Keratinocyte (primary cell): ENCODE results near the gene ARHGAP32. TPM values are rescaled to one million over a fixed set of nuclear protein-coding genes. Genes with fewer than 3 reads are reported as not detected.

Experiments used
- DNase-seq: peaks from one replicate; pipeline ENCODE4 v3.0.0-alpha.2; 2011; ENCODE audit warnings: low read depth, missing footprints, low spot score
- FAIRE-seq: peaks from 2 replicates; lab custom pipeline; 2011; peaks lifted over from hg19 to GRCh38; lab: Jason Lieb, UNC
- H2AFZ ChIP-seq: 2 replicates; pipeline ENCODE4 v1.6.0; 2012; ENCODE audit warnings: low read length, control low read depth, inconsistent platforms; ENCODE audit not compliant: control insufficient read depth
- H3K27ac ChIP-seq: 2 replicates; pipeline ENCODE4 v1.5.1; 2011; ENCODE audit warnings: low read length; ENCODE audit not compliant: control insufficient read depth, insufficient read depth
- H3K27me3 ChIP-seq: 3 replicates; pipeline ENCODE4 v1.6.0; 2011; ENCODE audit warnings: low read length; ENCODE audit not compliant: control insufficient read depth, insufficient read depth; ENCODE audit errors: extremely low read depth
- H3K36me3 ChIP-seq, 2 experiments: 2 replicates in 1 of 2; 3 replicates in 1 of 2; pipeline ENCODE4 v1.5.1; 2011; ENCODE audit warnings: low read length in 2 of 2, mild to moderate bottlenecking in 1 of 2; ENCODE audit not compliant: control insufficient read depth in 2 of 2, insufficient read depth in 2 of 2; ENCODE audit errors: extremely low read depth in 1 of 2
- H3K4me1 ChIP-seq: 3 replicates; pipeline ENCODE4 v1.5.1; 2011; ENCODE audit warnings: low read length; ENCODE audit not compliant: control insufficient read depth, insufficient read depth; ENCODE audit errors: extremely low read depth
- H3K4me2 ChIP-seq: 3 replicates; pipeline ENCODE4 v1.6.0; 2011; ENCODE audit warnings: low read depth, low read length; ENCODE audit not compliant: control insufficient read depth, insufficient read depth; ENCODE audit errors: extremely low read depth
- H3K4me3 ChIP-seq, 3 experiments: fragments of 200-600 bp in 1 of 3; sonication (generic) in 1 of 3; 2 replicates in 2 of 3; 3 replicates in 1 of 3; pipeline ENCODE4 v1.5.1; 2011 to 2016; ENCODE audit warnings: low read length in 3 of 3, mild to moderate bottlenecking in 3 of 3, control low read depth in 2 of 3, inconsistent platforms in 1 of 3, low read depth in 1 of 3, mixed read lengths in 1 of 3, mixed run types in 1 of 3, moderate library complexity in 1 of 3; ENCODE audit not compliant: control insufficient read depth in 2 of 3, insufficient read depth in 2 of 3; ENCODE audit errors: extremely low read depth in 1 of 3
- H3K79me2 ChIP-seq: 2 replicates; pipeline ENCODE4 v1.6.0; 2012; ENCODE audit warnings: low read length; ENCODE audit not compliant: control insufficient read depth, insufficient read depth
- H3K9ac ChIP-seq: 3 replicates; pipeline ENCODE4 v1.6.0; 2011; ENCODE audit warnings: low read length; ENCODE audit not compliant: control insufficient read depth, insufficient read depth; ENCODE audit errors: extremely low read depth
- H3K9me1 ChIP-seq: 3 replicates; pipeline ENCODE4 v1.6.0; 2011; ENCODE audit warnings: low read length; ENCODE audit not compliant: control insufficient read depth, insufficient read depth; ENCODE audit errors: extremely low read depth
- H3K9me3 ChIP-seq: 2 replicates; pipeline ENCODE4 v1.5.1; 2012; ENCODE audit warnings: low read depth, low read length; ENCODE audit not compliant: control insufficient read depth
- H4K20me1 ChIP-seq: 3 replicates; pipeline ENCODE4 v1.6.0; 2011; ENCODE audit warnings: low read length; ENCODE audit not compliant: control insufficient read depth, insufficient read depth; ENCODE audit errors: extremely low read depth
- EZH2 ChIP-seq: IDR thresholded peaks from one replicate; pipeline ENCODE4 v1.6.1; 2012; ENCODE audit warnings: inconsistent platforms, mild to moderate bottlenecking, low read length, moderate library complexity
- dilution Hi-C: fragments of 300-500 bp; cut with MboI; formaldehyde crosslinking; loops from one replicate; pipeline ENCODE4 v1.7.0; 2020; ENCODE audit warnings: low sequenced_read_pairs; ENCODE audit not compliant: extremely low pct_ligation_motif_present
- polyA plus RNA-seq, 5 experiments: library from polyadenylated mRNA; depleted of rRNA in 3 of 5; stranded (reverse) in 3 of 5; stranded (forward) in 1 of 5; unstranded in 1 of 5; fragments of >200 nt; gene quantifications; 1 replicate in 1 of 5; 2 replicates in 3 of 5; 3 replicates in 1 of 5; pipeline versions ENCODE4 v1.2.1 to v1.2.3, GENCODE V29; 2011 to 2012; ENCODE audit warnings: missing spikeins in 2 of 5, low read depth in 1 of 5, low replicate concordance in 1 of 5
- TF ChIP-seq, protein P1 (sequence below), 3 experiments: IDR thresholded peaks in 1 of 3; conservative IDR thresholded peaks in 1 of 3; optimal IDR thresholded peaks in 1 of 3; 2 replicates in 2 of 3; 3 replicates in 1 of 3; pipeline versions ENCODE3 to v1.5.1; 2011; ENCODE audit warnings: low read length in 3 of 3, mild to moderate bottlenecking in 3 of 3, moderate library complexity in 2 of 3, control low read depth in 1 of 3, inconsistent platforms in 1 of 3; ENCODE audit not compliant: insufficient read depth in 2 of 3; ENCODE audit errors: extremely low read depth in 1 of 3

ARHGAP32 gene
- polyA plus RNA-seq, 1 donor (not counting 4 experiments of a cell fraction or from before 2014, with no cell fraction given): 10.8 TPM

DNA sequence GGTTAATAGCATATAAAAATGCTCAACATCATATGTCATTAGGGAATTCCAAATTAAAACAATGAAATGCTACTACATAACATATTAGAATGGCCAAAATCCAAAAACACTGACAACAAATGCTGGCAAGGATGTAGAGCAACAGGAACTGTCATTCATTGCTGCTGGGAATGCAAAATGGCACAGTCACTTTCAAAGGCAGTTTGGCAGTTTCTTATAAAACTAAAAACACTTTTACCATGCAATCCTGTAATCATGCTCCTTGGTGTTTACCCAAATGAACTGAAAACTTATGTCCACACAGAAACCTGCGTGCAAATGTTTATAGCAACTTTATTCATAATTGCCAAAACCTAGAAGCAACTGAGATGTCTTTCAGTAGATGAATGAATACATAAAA lies 105.1 kb downstream of the ARHGAP32 start:
- H3K9ac ChIP-seq: no peak overlapping the region
- no peaks in the 10 kb centered on the region for H3K79me2 ChIP-seq
- DNase-seq (no peak), FAIRE-seq (no peak)
- no peaks in the 10 kb centered on the region for H3K36me3 ChIP-seq
- H3K4me1 ChIP-seq: no peaks in the 10 kb centered on the region
- no peaks in the 10 kb centered on the region for H4K20me1 ChIP-seq
- no peaks in the 10 kb centered on the region for H3K27me3 ChIP-seq
- H3K27ac ChIP-seq: no peak overlapping the region
- H3K4me3 ChIP-seq: no peak overlapping the region
- dilution Hi-C loops: no loop called here
- no peaks in the 10 kb centered on the region for H3K9me1 ChIP-seq
- no peaks in the 10 kb centered on the region for H3K9me3 ChIP-seq
- no peak overlapping the region for H3K4me2 ChIP-seq
- H2AFZ ChIP-seq: no peak overlapping the region
- TF ChIP-seq EZH2: no peak
- TF ChIP-seq, protein P1, sequence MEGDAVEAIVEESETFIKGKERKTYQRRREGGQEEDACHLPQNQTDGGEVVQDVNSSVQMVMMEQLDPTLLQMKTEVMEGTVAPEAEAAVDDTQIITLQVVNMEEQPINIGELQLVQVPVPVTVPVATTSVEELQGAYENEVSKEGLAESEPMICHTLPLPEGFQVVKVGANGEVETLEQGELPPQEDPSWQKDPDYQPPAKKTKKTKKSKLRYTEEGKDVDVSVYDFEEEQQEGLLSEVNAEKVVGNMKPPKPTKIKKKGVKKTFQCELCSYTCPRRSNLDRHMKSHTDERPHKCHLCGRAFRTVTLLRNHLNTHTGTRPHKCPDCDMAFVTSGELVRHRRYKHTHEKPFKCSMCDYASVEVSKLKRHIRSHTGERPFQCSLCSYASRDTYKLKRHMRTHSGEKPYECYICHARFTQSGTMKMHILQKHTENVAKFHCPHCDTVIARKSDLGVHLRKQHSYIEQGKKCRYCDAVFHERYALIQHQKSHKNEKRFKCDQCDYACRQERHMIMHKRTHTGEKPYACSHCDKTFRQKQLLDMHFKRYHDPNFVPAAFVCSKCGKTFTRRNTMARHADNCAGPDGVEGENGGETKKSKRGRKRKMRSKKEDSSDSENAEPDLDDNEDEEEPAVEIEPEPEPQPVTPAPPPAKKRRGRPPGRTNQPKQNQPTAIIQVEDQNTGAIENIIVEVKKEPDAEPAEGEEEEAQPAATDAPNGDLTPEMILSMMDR (optimal IDR thresholded peaks at IDR 0.05 in 1 of 3, IDR thresholded peaks at IDR 0.05 in 1 of 3, conservative IDR thresholded peaks at IDR 0.05 in 1 of 3; ENCODE audit: extremely low read depth in 1 of 3, insufficient read depth in 2 of 3, low read length in 3 of 3): no peak

DNA sequence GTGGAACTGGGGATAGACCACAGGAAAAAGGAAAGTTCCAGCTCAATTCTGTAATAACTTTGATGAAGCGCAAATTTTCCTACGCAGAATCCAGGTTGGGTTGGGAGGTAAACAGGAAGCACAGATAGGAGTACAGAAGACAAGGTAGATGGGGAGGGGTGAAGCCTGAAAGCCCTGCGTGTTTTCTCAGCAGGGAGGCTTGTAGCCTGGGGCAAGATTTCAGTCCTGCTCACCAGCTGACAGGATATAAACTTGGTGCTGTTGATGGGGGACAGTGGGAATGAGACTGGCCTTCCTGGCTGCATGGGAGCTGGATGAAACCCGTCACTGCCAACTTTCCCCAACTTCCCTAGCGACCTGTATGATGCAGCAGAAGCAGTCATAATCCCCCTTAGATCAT lies 114.9 kb downstream of the ARHGAP32 start:
- no peaks in the 10 kb centered on the region for H3K27me3 ChIP-seq
- H3K36me3 ChIP-seq: no peaks in the 10 kb centered on the region
- dilution Hi-C loops: no loop called here
- no peak for TF ChIP-seq EZH2
- TF ChIP-seq, protein P1 (optimal IDR thresholded peaks at IDR 0.05 in 1 of 3, IDR thresholded peaks at IDR 0.05 in 1 of 3, conservative IDR thresholded peaks at IDR 0.05 in 1 of 3; ENCODE audit: extremely low read depth in 1 of 3, insufficient read depth in 2 of 3, low read length in 3 of 3): no peak
- no peak overlapping the region for H3K27ac ChIP-seq
- no peak overlapping the region for H3K4me2 ChIP-seq
- H2AFZ ChIP-seq: no peak overlapping the region
- no peak overlapping the region for H3K4me3 ChIP-seq
- H4K20me1 ChIP-seq: no peaks in the 10 kb centered on the region
- peaks cover 3% of the 10 kb centered on the region for H3K79me2 ChIP-seq
- H3K9me1 ChIP-seq: no peaks in the 10 kb centered on the region
- DNase-seq: no peak
- no peak overlapping the region for H3K9ac ChIP-seq
- no peak for FAIRE-seq
- H3K9me3 ChIP-seq: no peaks in the 10 kb centered on the region
- peaks cover 5% of the 10 kb centered on the region for H3K4me1 ChIP-seq
